Measurements from ENCODE around the gene CBX4.

CBX4 gene

GRCh38 chr17:79872762-79873161 lies 33.5 kb upstream of the CBX4 start:
- no peak for TF ChIP-seq TAF1 (IDR thresholded peaks at IDR 0.05; ENCODE audit: borderline replicate concordance, insufficient read depth, low read length)
- TF ChIP-seq SIN3A (IDR thresholded peaks at IDR 0.05; ENCODE audit: borderline replicate concordance, insufficient read depth, low read length) = no peak
- TF ChIP-seq POLR2AphosphoS5 (IDR thresholded peaks at IDR 0.05; ENCODE audit: low read depth, low read length) = no peak
- TF ChIP-seq FOXP2 (optimal IDR thresholded peaks at IDR 0.05; ENCODE audit: borderline replicate concordance, extremely low read depth, extremely low read length, insufficient read depth) = no peak
- no peak for TF ChIP-seq REST (IDR thresholded peaks at IDR 0.05; ENCODE audit: insufficient read depth in 1 of 2, low read depth in 2 of 2, low read length in 2 of 2)

- no peak for TF ChIP-seq FOXP2 (optimal IDR thresholded peaks at IDR 0.05; ENCODE audit: borderline replicate concordance, extremely low read depth, extremely low read length, insufficient read depth)
- no peak for TF ChIP-seq REST (IDR thresholded peaks at IDR 0.05; ENCODE audit: insufficient read depth in 1 of 2, low read depth in 2 of 2, low read length in 2 of 2)
- no peak for TF ChIP-seq TAF1 (IDR thresholded peaks at IDR 0.05; ENCODE audit: borderline replicate concordance, insufficient read depth, low read length)
- TF ChIP-seq SIN3A (IDR thresholded peaks at IDR 0.05; ENCODE audit: borderline replicate concordance, insufficient read depth, low read length) = no peak
- no peak for TF ChIP-seq POLR2AphosphoS5 (IDR thresholded peaks at IDR 0.05; ENCODE audit: low read depth, low read length)
These were observed 31.9 kb upstream of the CBX4 start for GRCh38 chr17:79871131-79871530.

- TF ChIP-seq POLR2AphosphoS5 (IDR thresholded peaks at IDR 0.05; ENCODE audit: low read depth, low read length) (no peak), SIN3A (IDR thresholded peaks at IDR 0.05; ENCODE audit: borderline replicate concordance, insufficient read depth, low read length) (no peak), REST (IDR thresholded peaks at IDR 0.05; ENCODE audit: insufficient read depth in 1 of 2, low read depth in 2 of 2, low read length in 2 of 2) (no peak), FOXP2 (optimal IDR thresholded peaks at IDR 0.05; ENCODE audit: borderline replicate concordance, extremely low read depth, extremely low read length, insufficient read depth) (no peak), TAF1 (IDR thresholded peaks at IDR 0.05; ENCODE audit: borderline replicate concordance, insufficient read depth, low read length) (no peak)
These were observed 31.3 kb upstream of the CBX4 start for GRCh38 chr17:79870540-79870939.

DNA sequence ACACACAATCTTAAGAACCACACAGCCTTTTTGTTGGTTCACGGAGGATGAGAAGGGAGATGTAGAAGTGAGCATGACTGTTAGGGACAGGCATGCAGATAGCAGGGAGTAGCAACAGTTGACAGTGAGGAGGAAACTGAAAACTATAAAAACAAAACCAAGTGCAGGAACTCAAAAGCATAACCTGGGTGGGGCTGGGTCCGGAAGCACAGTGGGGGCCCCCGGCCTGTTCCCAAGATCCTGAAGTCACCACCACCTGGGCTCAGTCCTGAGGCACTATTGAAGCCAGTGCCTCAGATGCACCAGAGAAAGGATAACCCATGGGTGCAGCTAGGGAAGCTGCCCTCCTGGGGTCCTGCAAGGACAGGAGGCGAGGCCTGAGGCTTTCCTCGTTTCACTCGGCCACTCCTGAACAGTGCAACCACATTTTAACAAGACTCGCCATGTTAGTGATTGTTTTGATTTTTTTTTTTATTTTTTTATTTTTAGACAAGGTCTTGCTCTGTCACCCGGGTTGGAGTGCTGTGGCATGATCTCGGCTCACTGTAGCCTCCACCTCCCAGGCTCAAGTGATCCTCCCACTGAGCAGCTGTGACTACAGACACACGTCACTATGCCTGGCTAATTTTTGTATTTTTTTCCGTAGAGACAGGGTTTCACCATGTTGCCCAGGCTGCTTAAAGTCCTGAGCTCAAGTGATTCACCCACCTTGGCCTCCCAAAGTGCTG lies 27.7 kb upstream of the CBX4 start:
- TF ChIP-seq REST (IDR thresholded peaks at IDR 0.05; ENCODE audit: insufficient read depth in 1 of 2, low read depth in 2 of 2, low read length in 2 of 2) (no peak), POLR2AphosphoS5 (IDR thresholded peaks at IDR 0.05; ENCODE audit: low read depth, low read length) (no peak), TAF1 (IDR thresholded peaks at IDR 0.05; ENCODE audit: borderline replicate concordance, insufficient read depth, low read length) (no peak)
